Esophagus (tissue), 2 donors: ENCODE results near the gene POU2F1. TPM values are rescaled to one million over a fixed set of nuclear protein-coding genes. Genes with fewer than 3 reads are reported as not detected.

Experiments used
- H3K27ac ChIP-seq, 2 donors: one replicate each; pipeline ENCODE4 v1.5.1; 2013; ENCODE audit warnings: low read depth in 2 of 2, mild to moderate bottlenecking in 2 of 2, inconsistent platforms in 1 of 2, low read length in 1 of 2, moderate library complexity in 1 of 2
- H3K27me3 ChIP-seq, 2 donors: one replicate each; pipeline ENCODE4 v1.6.1; 2013; ENCODE audit warnings: low read length in 2 of 2, control low read depth in 1 of 2, mild to moderate bottlenecking in 1 of 2; ENCODE audit not compliant: insufficient read depth in 2 of 2, control insufficient read depth in 1 of 2
- H3K36me3 ChIP-seq, 2 donors: one replicate each; pipeline ENCODE4 v1.6.1; 2013; ENCODE audit warnings: low read length in 1 of 2; ENCODE audit not compliant: control insufficient read depth in 2 of 2, insufficient read depth in 2 of 2
- H3K4me1 ChIP-seq, 2 donors: one replicate each; pipeline ENCODE4 v1.6.1; 2013; ENCODE audit warnings: low read length in 1 of 2; ENCODE audit not compliant: control insufficient read depth in 2 of 2, insufficient read depth in 2 of 2
- H3K4me3 ChIP-seq, 2 donors: one replicate each; pipeline ENCODE4 v1.5.1; 2013; ENCODE audit warnings: low read length in 2 of 2, mild to moderate bottlenecking in 2 of 2, low read depth in 1 of 2, moderate library complexity in 1 of 2
- H3K9me3 ChIP-seq, 2 donors: one replicate each; pipeline ENCODE4 v1.6.1; 2013; ENCODE audit warnings: mild to moderate bottlenecking in 2 of 2, low read depth in 1 of 2, low read length in 1 of 2, moderate library complexity in 1 of 2; ENCODE audit not compliant: control insufficient read depth in 2 of 2, insufficient read depth in 1 of 2
- WGBS, 2 donors: extraction: QIAGEN DNeasy Blood & Tissue Kit; methylation state at CpG; one replicate each; pipeline ENCODE4 v1.1.7; 2013; 5-methylcytosine and 5-hydroxymethylcytosine counted together
- polyA plus RNA-seq, 2 donors: library from polyadenylated mRNA; stranded (reverse); fragments of 200-250 nt; gene quantifications; one replicate each; pipeline ENCODE4 v1.2.3, GENCODE V29; 2013
- donor health status: healthy with polysubstance abuse.
- donor health status: Bipolar disorder and iron deficiency.

POU2F1 gene
- polyA plus RNA-seq, 2 donors: 1.3 to 1.5 TPM

DNA sequence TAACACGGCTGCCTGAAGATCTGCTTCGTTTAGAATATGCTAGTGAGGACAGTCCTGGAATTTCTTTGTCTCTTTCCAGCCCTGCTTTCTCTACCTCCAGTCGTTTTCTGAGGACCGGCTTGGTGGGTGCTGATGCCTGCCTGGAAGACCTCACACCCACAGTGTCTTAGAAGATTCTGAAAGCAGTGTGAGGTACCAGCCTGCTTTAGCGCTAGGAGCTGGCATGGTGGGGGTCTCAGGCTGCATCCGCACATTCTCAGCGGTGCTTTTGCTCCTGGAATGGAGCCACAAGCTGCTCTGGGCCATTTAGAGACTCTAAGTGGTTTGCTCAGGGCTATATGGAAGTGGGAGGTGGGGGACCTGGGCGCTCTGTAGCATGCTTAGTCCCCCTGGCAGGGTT, 236.2 kb downstream of the POU2F1 start:
- H3K4me3 ChIP-seq: no peak overlapping the region
- H3K4me1 ChIP-seq: peaks cover 0 to 2% of the 10 kb centered on the region in 2 donors
- 88 to 89% methylated on average over 8 of the region's 8 CpGs for WGBS, 2 donors
- no peaks in the 10 kb centered on the region for H3K9me3 ChIP-seq
- H3K36me3 ChIP-seq: no peaks in the 10 kb centered on the region
- no peaks in the 10 kb centered on the region for H3K27me3 ChIP-seq
- no peak overlapping the region for H3K27ac ChIP-seq

DNA sequence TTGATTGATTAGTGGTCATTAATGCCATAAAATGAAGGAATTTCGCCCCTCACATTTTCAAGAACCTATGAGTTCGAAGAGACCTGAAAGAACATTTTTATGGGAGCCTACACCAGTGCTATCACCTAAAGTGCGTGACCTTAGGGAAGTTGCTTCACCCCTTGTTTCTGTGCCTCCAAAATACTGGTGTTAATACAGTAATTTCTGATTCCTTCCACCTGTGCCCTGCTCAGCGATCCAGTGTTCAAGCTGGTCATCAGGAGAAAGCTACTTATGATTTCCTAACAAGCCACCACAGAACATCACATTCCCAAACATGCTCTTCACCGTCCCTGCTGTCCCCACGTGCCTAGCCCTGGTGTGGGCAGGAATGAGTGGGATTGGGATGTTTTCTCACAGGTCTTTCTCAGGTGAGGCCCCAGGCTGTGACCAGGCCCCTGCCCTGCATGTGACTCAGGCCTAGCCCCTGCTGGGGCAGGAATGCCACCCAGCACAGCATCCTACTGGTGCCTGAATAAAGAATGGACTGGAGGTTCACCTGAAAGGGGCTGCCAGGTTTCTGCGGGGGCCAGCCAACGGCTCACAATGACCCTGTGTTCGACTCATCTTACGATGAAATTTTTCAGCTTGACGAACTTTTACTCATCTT, 237.4 kb downstream of the POU2F1 start:
- H3K4me3 ChIP-seq: no peak overlapping the region
- WGBS, 2 donors: 76 to 79% methylated on average over 11 of the region's 11 CpGs
- no peaks in the 10 kb centered on the region for H3K9me3 ChIP-seq
- no peaks in the 10 kb centered on the region for H3K27me3 ChIP-seq
- no peak overlapping the region for H3K27ac ChIP-seq
- H3K4me1 ChIP-seq: peaks cover 0 to 2% of the 10 kb centered on the region in 2 donors
- no peaks in the 10 kb centered on the region for H3K36me3 ChIP-seq

GRCh38 chr1:167460836-167461235, 240.2 kb downstream of the POU2F1 start:
- Histone ChIP-seq H3K9me3 (no peaks in the 10 kb centered on the region), H3K36me3 (no peaks in the 10 kb centered on the region), H3K27ac (no peak overlapping the region), H3K4me3 (no peak overlapping the region), H3K4me1 (no peaks in the 10 kb centered on the region), H3K27me3 (no peaks in the 10 kb centered on the region)
- WGBS, 2 donors: 81 to 83% methylated on average over 14 of the region's 14 CpGs

DNA sequence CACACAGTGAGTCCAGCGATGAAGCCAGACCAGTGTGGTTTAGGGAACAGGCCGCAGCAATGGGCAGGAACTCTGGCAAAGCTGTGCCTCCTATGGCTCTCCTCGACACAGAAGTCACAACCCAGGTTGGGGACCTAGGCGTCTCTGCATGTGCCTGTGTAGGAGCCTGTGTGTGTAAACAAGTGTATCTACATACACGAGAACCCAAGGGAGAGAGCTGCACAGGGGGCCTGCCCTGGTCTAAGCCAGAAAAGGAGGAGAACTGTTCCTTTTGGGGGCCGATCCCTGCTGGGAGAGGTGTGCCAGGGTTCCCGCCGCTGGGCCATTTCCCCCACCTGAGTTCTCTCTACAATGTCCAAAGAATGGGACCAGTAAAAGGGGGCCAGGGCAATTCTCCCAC, 241.7 kb downstream of the POU2F1 start:
- H3K27ac ChIP-seq: no peak overlapping the region
- WGBS, 2 donors: 83 to 95% methylated on average over 8 of the region's 8 CpGs
- H3K4me3 ChIP-seq: no peak overlapping the region

GRCh38 chr1:167463080-167463479, 242.4 kb downstream of the POU2F1 start:
- Histone ChIP-seq H3K36me3 (no peaks in the 10 kb centered on the region), H3K27ac (no peak overlapping the region), H3K9me3 (no peaks in the 10 kb centered on the region), H3K4me3 (no peak overlapping the region), H3K27me3 (no peaks in the 10 kb centered on the region), H3K4me1 (peaks cover 0 to 2% of the 10 kb centered on the region in 2 donors)
- WGBS, 2 donors: 69 to 76% methylated on average over 4 of the region's 4 CpGs

More for the DNA sequence above, 241.7 kb downstream of the POU2F1 start:
- H3K36me3 ChIP-seq: no peaks in the 10 kb centered on the region
- H3K4me1 ChIP-seq: no peaks in the 10 kb centered on the region
- no peaks in the 10 kb centered on the region for H3K27me3 ChIP-seq
- H3K9me3 ChIP-seq: no peaks in the 10 kb centered on the region

- H3K4me3 ChIP-seq: no peak overlapping the region
- H3K27ac ChIP-seq: no peak overlapping the region
- H3K36me3 ChIP-seq: no peaks in the 10 kb centered on the region
- 83% methylated on average over 6 of the region's 6 CpGs for WGBS, 2 donors
- peaks cover 0 to 2% of the 10 kb centered on the region in 2 donors for H3K4me1 ChIP-seq
- H3K9me3 ChIP-seq: no peaks in the 10 kb centered on the region
- H3K27me3 ChIP-seq: no peaks in the 10 kb centered on the region
These were observed 243.3 kb downstream of the POU2F1 start for GRCh38 chr1:167463875-167464575.

DNA sequence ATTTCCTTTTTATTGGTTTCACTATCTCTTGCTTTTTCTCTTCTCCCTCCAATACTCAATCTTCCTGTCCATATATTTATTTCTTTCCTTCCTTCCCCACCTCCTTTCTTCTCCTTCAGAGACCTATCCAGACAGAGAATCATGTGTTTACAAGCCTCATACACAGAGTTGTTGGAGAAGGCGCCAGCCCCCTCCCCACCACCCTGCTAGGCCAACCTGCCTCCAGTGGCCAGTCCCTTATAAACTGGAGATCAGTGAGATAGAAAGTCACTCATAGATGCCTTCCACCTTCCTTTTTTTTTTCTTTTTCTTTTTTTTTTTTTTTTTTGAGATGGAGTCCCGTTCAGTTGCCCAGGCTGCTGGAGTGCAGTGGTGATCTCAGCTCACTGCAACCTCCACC, 244.3 kb downstream of the POU2F1 start:
- 94 to 98% methylated on average over 2 of the region's 2 CpGs for WGBS, 2 donors
- peaks cover 0 to 2% of the 10 kb centered on the region in 2 donors for H3K4me1 ChIP-seq
- no peak overlapping the region for H3K4me3 ChIP-seq
- no peaks in the 10 kb centered on the region for H3K9me3 ChIP-seq
- no peaks in the 10 kb centered on the region for H3K36me3 ChIP-seq
- no peaks in the 10 kb centered on the region for H3K27me3 ChIP-seq
- no peak overlapping the region for H3K27ac ChIP-seq

- no peaks in the 10 kb centered on the region for H3K9me3 ChIP-seq
- no peaks in the 10 kb centered on the region for H3K36me3 ChIP-seq
- no peaks in the 10 kb centered on the region for H3K27me3 ChIP-seq
- no peak overlapping the region for H3K27ac ChIP-seq
- H3K4me3 ChIP-seq: no peak overlapping the region
- H3K4me1 ChIP-seq: peaks cover 0 to 2% of the 10 kb centered on the region in 2 donors
- 61 to 72% methylated on average over 1 of the region's 1 CpG for WGBS, 2 donors
These were observed 245.1 kb downstream of the POU2F1 start for GRCh38 chr1:167465743-167466142.

- H3K4me1 ChIP-seq: peaks cover 0 to 2% of the 10 kb centered on the region in 2 donors
- no peak overlapping the region for H3K4me3 ChIP-seq
- no peaks in the 10 kb centered on the region for H3K27me3 ChIP-seq
- no peaks in the 10 kb centered on the region for H3K9me3 ChIP-seq
- no peaks in the 10 kb centered on the region for H3K36me3 ChIP-seq
- WGBS, 2 donors: 73% methylated on average over 15 of the region's 15 CpGs
- H3K27ac ChIP-seq: no peak overlapping the region
These were observed 246.5 kb downstream of the POU2F1 start for GRCh38 chr1:167467126-167467710.
